ENCODE measurements around the gene LRP5.
A peak's percentile ranks its signal among the peaks of the same experiment; 100 is the strongest.
"Not testable (repeated sequence)": the region's sequence is repeated elsewhere in the genome, so short reads cannot be mapped to it uniquely, and the experiment has no call there.

LRP5 gene

DNA sequence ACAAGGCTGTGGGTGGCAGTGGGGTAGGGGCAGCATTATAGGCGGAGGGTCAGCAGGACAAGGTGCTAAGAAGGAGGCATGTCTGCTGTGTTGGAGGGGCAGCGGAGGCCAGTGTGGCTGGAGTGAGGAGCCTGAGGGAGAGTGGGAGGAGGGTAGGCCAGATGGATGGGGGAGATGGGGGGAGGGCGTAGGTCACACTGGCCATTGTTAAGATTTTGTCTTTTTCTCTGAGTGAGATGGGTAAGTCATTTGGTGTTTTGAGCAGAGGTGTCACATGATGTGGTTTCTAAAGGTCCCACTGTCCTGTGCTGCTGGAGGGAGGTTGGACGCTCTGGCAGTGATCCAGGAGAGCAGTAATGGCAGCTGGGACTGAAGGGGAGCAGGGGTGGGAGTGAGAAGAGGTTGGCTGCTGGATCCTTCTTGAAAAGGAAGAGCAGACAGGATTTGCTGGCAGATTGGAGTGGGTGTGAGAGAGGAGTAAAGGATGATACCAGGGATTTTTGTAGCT, 158.0 kb downstream of the LRP5 start:
- H2BK15ac ChIP-seq (replicated peaks; ENCODE audit: low read depth): no peak overlapping the region
- peaks cover 15% of the 10 kb centered on the region for H3K4me1 ChIP-seq (ENCODE audit: control insufficient read depth, low read depth, low read length)
- H3K36me3 ChIP-seq (ENCODE audit: control insufficient read depth, insufficient read depth, low read length): peaks cover 5% of the 10 kb centered on the region
- no peak overlapping the region for H3K56ac ChIP-seq (ENCODE audit: low read length)
- no peak overlapping the region for H3K4ac ChIP-seq (ENCODE audit: low read depth, low read length)
- WGBS (ENCODE audit: extremely low coverage, insufficient coverage, low lambda C conversion rate): no CpG with 5 or more reads among the region's 4 CpGs
- peaks cover 86% of the 10 kb centered on the region for H3K79me2 ChIP-seq (ENCODE audit: control insufficient read depth, insufficient read depth, low read length)
- H3K9ac ChIP-seq (ENCODE audit: low read length): no peak overlapping the region
- no peak overlapping the region for H3K18ac ChIP-seq (ENCODE audit: low read length)
- no peak for DNase-seq
- H3K27ac ChIP-seq (ENCODE audit: low read depth, low read length): no peak overlapping the region
- H3K27me3 ChIP-seq (ENCODE audit: insufficient read depth, low read length, poor library complexity): no peaks in the 10 kb centered on the region
- no peak overlapping the region for H3K4me2 ChIP-seq (ENCODE audit: low read length)
- H3K4me3 ChIP-seq (ENCODE audit: low read length): no peak overlapping the region
- H3K79me1 ChIP-seq (ENCODE audit: low read length): peaks cover 8% of the 10 kb centered on the region
- H4K5ac ChIP-seq (ENCODE audit: low read length): no peak overlapping the region
- H4K8ac ChIP-seq (ENCODE audit: low read depth, low read length): no peak overlapping the region
- no peak overlapping the region for H2AK5ac ChIP-seq (ENCODE audit: low read length)
- no peak overlapping the region for H3K23ac ChIP-seq (ENCODE audit: low read length)
- H2BK5ac ChIP-seq (ENCODE audit: low read length): no peak overlapping the region
- no peak overlapping the region for H2BK120ac ChIP-seq (ENCODE audit: low read depth, low read length)

GRCh38 chr11:68471360-68472340, 159.3 kb downstream of the LRP5 start:
- H3K27ac ChIP-seq (ENCODE audit: low read depth, low read length): no peak overlapping the region

DNA sequence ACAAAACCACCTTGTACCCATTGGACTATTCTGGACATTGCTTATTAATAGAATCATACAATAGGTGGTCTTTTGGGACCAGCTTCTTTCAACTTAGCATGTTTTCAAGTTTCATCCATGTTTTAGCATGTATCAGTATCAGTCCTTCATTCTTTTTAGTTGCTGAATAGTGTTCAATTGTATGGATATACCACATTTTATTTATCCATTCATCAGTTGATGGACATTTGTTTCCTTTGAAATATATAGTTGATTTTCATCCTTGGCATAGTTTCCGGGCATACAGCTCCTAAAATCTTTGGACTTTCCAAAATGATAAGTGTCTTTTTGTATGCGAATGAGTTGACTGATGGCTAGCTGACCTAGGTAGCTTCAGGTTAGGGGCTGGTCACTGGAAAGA, 160.4 kb downstream of the LRP5 start:
- no peak overlapping the region for H2BK15ac ChIP-seq (replicated peaks; ENCODE audit: low read depth)
- no peak overlapping the region for H4K8ac ChIP-seq (ENCODE audit: low read depth, low read length)
- no peak overlapping the region for H2AK5ac ChIP-seq (ENCODE audit: low read length)
- H3K36me3 ChIP-seq (ENCODE audit: control insufficient read depth, insufficient read depth, low read length): peaks cover 5% of the 10 kb centered on the region
- no peak overlapping the region for H3K56ac ChIP-seq (ENCODE audit: low read length)
- no CpG with 5 or more reads among the region's 2 CpGs for WGBS (ENCODE audit: extremely low coverage, insufficient coverage, low lambda C conversion rate)
- H4K5ac ChIP-seq (ENCODE audit: low read length): no peak overlapping the region
- H3K27me3 ChIP-seq (ENCODE audit: insufficient read depth, low read length, poor library complexity): no peaks in the 10 kb centered on the region
- peaks cover 15% of the 10 kb centered on the region for H3K4me1 ChIP-seq (ENCODE audit: control insufficient read depth, low read depth, low read length)
- no peak overlapping the region for H3K4ac ChIP-seq (ENCODE audit: low read depth, low read length)
- H3K9ac ChIP-seq (ENCODE audit: low read length): no peak overlapping the region
- no peak overlapping the region for H3K27ac ChIP-seq (ENCODE audit: low read depth, low read length)
- H2BK120ac ChIP-seq (ENCODE audit: low read depth, low read length): no peak overlapping the region
- H3K4me3 ChIP-seq (ENCODE audit: low read length): no peak overlapping the region
- no peak overlapping the region for H3K23ac ChIP-seq (ENCODE audit: low read length)
- no peak overlapping the region for H3K4me2 ChIP-seq (ENCODE audit: low read length)
- H3K79me2 ChIP-seq (ENCODE audit: control insufficient read depth, insufficient read depth, low read length): peaks cover 75% of the 10 kb centered on the region
- no peak overlapping the region for H2BK5ac ChIP-seq (ENCODE audit: low read length)
- no peak overlapping the region for H3K18ac ChIP-seq (ENCODE audit: low read length)
- DNase-seq: no peak
- peaks cover 10% of the 10 kb centered on the region for H3K79me1 ChIP-seq (ENCODE audit: low read length)

More at GRCh38 chr11:68471360-68472340, 159.3 kb downstream of the LRP5 start:
- peaks cover 76% of the 10 kb centered on the region for H3K79me2 ChIP-seq (ENCODE audit: control insufficient read depth, insufficient read depth, low read length)
- no peak overlapping the region for H3K9ac ChIP-seq (ENCODE audit: low read length)
- peak overlapping the region; percentile 27 for H3K56ac ChIP-seq (ENCODE audit: low read length)
- no peak overlapping the region for H3K23ac ChIP-seq (ENCODE audit: low read length)
- H3K4me1 ChIP-seq (ENCODE audit: control insufficient read depth, low read depth, low read length): peaks cover 15% of the 10 kb centered on the region
- H3K18ac ChIP-seq (ENCODE audit: low read length): no peak overlapping the region
- DNase-seq: no peak
- no CpG with 5 or more reads among the region's 17 CpGs for WGBS (ENCODE audit: extremely low coverage, insufficient coverage, low lambda C conversion rate)
- H2BK5ac ChIP-seq (ENCODE audit: low read length): no peak overlapping the region
- H3K79me1 ChIP-seq (ENCODE audit: low read length): peaks cover 8% of the 10 kb centered on the region
- H3K36me3 ChIP-seq (ENCODE audit: control insufficient read depth, insufficient read depth, low read length): peaks cover 5% of the 10 kb centered on the region
- no peak overlapping the region for H2BK15ac ChIP-seq (replicated peaks; ENCODE audit: low read depth)
- H3K4ac ChIP-seq (ENCODE audit: low read depth, low read length): no peak overlapping the region
- no peak overlapping the region for H4K5ac ChIP-seq (ENCODE audit: low read length)
- no peak overlapping the region for H2BK120ac ChIP-seq (ENCODE audit: low read depth, low read length)
- no peak overlapping the region for H2AK5ac ChIP-seq (ENCODE audit: low read length)
- H3K4me3 ChIP-seq (ENCODE audit: low read length): no peak overlapping the region
- H4K8ac ChIP-seq (ENCODE audit: low read depth, low read length): no peak overlapping the region
- no peak overlapping the region for H3K4me2 ChIP-seq (ENCODE audit: low read length)
- no peaks in the 10 kb centered on the region for H3K27me3 ChIP-seq (ENCODE audit: insufficient read depth, low read length, poor library complexity)

GRCh38 chr11:68473693-68474092, 161.3 kb downstream of the LRP5 start:
- Histone ChIP-seq H3K56ac (ENCODE audit: low read length) (no peak overlapping the region), H2AK5ac (ENCODE audit: low read length) (no peak overlapping the region), H3K27me3 (ENCODE audit: insufficient read depth, low read length, poor library complexity) (no peaks in the 10 kb centered on the region), H3K23ac (ENCODE audit: low read length) (no peak overlapping the region), H4K5ac (ENCODE audit: low read length) (no peak overlapping the region), H3K18ac (ENCODE audit: low read length) (no peak overlapping the region), H2BK15ac (replicated peaks; ENCODE audit: low read depth) (no peak overlapping the region), H3K4ac (ENCODE audit: low read depth, low read length) (no peak overlapping the region), H3K4me1 (ENCODE audit: control insufficient read depth, low read depth, low read length) (peaks cover 12% of the 10 kb centered on the region), H3K79me2 (ENCODE audit: control insufficient read depth, insufficient read depth, low read length) (peaks cover 74% of the 10 kb centered on the region), H3K27ac (ENCODE audit: low read depth, low read length) (no peak overlapping the region), H3K9ac (ENCODE audit: low read length) (no peak overlapping the region), H3K36me3 (ENCODE audit: control insufficient read depth, insufficient read depth, low read length) (peaks cover 5% of the 10 kb centered on the region), H3K4me3 (ENCODE audit: low read length) (no peak overlapping the region), H3K4me2 (ENCODE audit: low read length) (no peak overlapping the region), H4K8ac (ENCODE audit: low read depth, low read length) (no peak overlapping the region), H2BK5ac (ENCODE audit: low read length) (no peak overlapping the region), H3K79me1 (ENCODE audit: low read length) (peaks cover 10% of the 10 kb centered on the region), H2BK120ac (ENCODE audit: low read depth, low read length) (no peak overlapping the region)
- DNase-seq: no peak
- no CpG with 5 or more reads among the region's 1 CpG for WGBS (ENCODE audit: extremely low coverage, insufficient coverage, low lambda C conversion rate)

- H4K8ac ChIP-seq (ENCODE audit: low read depth, low read length); DNase-seq; H2BK5ac ChIP-seq (ENCODE audit: low read length); H3K23ac ChIP-seq (ENCODE audit: low read length); H3K36me3 ChIP-seq (ENCODE audit: control insufficient read depth, insufficient read depth, low read length); H3K4me2 ChIP-seq (ENCODE audit: low read length); H3K56ac ChIP-seq (ENCODE audit: low read length); H3K27ac ChIP-seq (ENCODE audit: low read depth, low read length); H3K18ac ChIP-seq (ENCODE audit: low read length); H3K4me3 ChIP-seq (ENCODE audit: low read length); H2BK15ac ChIP-seq (replicated peaks; ENCODE audit: low read depth); H2AK5ac ChIP-seq (ENCODE audit: low read length); H3K4me1 ChIP-seq (ENCODE audit: control insufficient read depth, low read depth, low read length); H2BK120ac ChIP-seq (ENCODE audit: low read depth, low read length); H3K4ac ChIP-seq (ENCODE audit: low read depth, low read length); H3K27me3 ChIP-seq (ENCODE audit: insufficient read depth, low read length, poor library complexity); H4K5ac ChIP-seq (ENCODE audit: low read length); H3K9ac ChIP-seq (ENCODE audit: low read length): not testable (repeated sequence)
- WGBS (ENCODE audit: extremely low coverage, insufficient coverage, low lambda C conversion rate): no CpG with 5 or more reads among the region's 34 CpGs
- H3K79me1 ChIP-seq (ENCODE audit: low read length): peaks cover 10% of the 10 kb centered on the region
- H3K79me2 ChIP-seq (ENCODE audit: control insufficient read depth, insufficient read depth, low read length): peaks cover 73% of the 10 kb centered on the region
These were observed 163.2 kb downstream of the LRP5 start for GRCh38 chr11:68475626-68476025.
